ELF-1 (cell line): ENCODE results near the gene ABHD8.

Experiments
- DNase-seq: peaks from one replicate; pipeline ENCODE4 v3.0.0-alpha.2; 2016; ENCODE audit warnings: low read depth, low spot score

ABHD8 gene

DNA sequence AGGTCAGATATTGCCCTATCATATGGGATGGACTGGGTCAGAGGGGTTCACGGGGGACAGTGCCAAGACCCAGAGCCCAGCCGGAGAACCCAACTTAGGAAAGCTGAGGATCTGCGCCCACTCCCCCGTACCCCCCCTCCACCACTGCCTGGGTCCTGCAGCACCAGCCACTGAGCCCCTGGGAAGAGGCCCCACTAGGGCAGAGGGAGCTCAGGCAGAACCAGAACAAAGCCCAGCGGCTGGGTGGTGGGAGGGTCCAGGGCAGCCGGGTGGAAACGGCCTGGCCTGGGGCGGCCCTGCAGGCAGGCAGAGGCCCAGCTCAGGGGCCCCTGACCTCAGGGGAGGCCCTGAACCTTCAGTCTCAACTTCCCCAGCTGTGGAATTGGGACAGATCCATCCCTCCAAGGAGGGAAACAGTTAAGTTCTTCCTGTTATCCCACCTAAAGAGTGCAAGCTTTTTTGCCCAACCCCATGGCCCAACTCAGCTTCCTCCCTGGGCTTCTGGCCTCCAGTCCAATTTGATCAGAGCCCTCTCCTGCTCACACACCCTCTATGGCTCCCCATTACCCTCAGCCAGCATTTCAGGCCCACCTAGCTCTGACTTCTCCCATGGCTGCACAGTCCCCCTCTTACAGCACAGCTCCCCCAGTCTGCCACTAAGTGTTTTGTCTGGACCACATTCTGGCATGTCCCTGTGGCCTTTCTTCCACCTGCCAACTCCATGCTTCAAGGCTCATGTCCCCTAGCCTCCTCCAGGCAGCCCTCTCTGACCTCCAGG lies 60.6 kb downstream of the ABHD8 start:
- DNase-seq, result no peak
